Heart left ventricle (tissue), 16 donors: ENCODE results near the gene CD163. TPM values are rescaled to one million over a fixed set of nuclear protein-coding genes. Genes with fewer than 3 reads are reported as not detected.
A peak's percentile ranks its signal among the peaks of the same experiment; 100 is the strongest.

Experiments used
- ATAC-seq, 4 donors: fragments of 200-7000 bp; cut with Tn5 transposase; one replicate each; pipeline ENCODE4 v1.9.1; 2020 to 2022; ENCODE audit warnings: moderate library complexity in 4 of 4, mild to moderate bottlenecking in 3 of 4, moderate number of reproducible peaks in 1 of 4
- DNase-seq, 5 donors: peaks; one replicate each; pipeline ENCODE4 v3.0.0-alpha.2; 2020
- H3K27ac ChIP-seq, 12 donors: fragments of 200-600 bp; sonication (generic) in 4 of 12; one replicate each; pipeline versions ENCODE4 v1.5.0 to v1.8.0; 2016 to 2022; ENCODE audit warnings: mild to moderate bottlenecking in 2 of 12
- H3K27me3 ChIP-seq, 9 donors: fragments of 200-600 bp; sonication (generic) in 2 of 9; one replicate each; pipeline versions ENCODE4 v1.5.1 to v1.8.0; 2016 to 2022; ENCODE audit warnings: mild to moderate bottlenecking in 3 of 9
- H3K36me3 ChIP-seq, 9 donors: fragments of 200-600 bp; sonication (generic) in 2 of 9; one replicate each; pipeline versions ENCODE4 v1.5.0 to v1.8.0; 2018 to 2022; ENCODE audit warnings: mild to moderate bottlenecking in 2 of 9
- H3K4me1 ChIP-seq, 12 donors: fragments of 200-600 bp; sonication (generic) in 4 of 12; one replicate each; pipeline versions ENCODE4 v1.5.0 to v1.8.0; 2016 to 2022; ENCODE audit warnings: mild to moderate bottlenecking in 3 of 12
- H3K4me3 ChIP-seq, 12 donors: fragments of 200-600 bp; sonication (generic) in 4 of 12; one replicate each; pipeline versions ENCODE4 v1.5.0 to v1.8.0; 2017 to 2022; ENCODE audit warnings: mild to moderate bottlenecking in 9 of 12, moderate library complexity in 4 of 12
- H3K9me3 ChIP-seq, 12 donors: fragments of 200-600 bp; sonication (generic) in 4 of 12; one replicate each; pipeline versions ENCODE4 v1.5.0 to v1.8.0; 2016 to 2022; ENCODE audit warnings: mild to moderate bottlenecking in 1 of 12
- CTCF ChIP-seq, 12 donors: fragments of 200-600 bp; sonication (generic) in 4 of 12; IDR thresholded peaks; one replicate each; pipeline versions ENCODE4 v1.5.0 to v1.8.0; 2018 to 2022; ENCODE audit warnings: antibody characterized with exemption in 12 of 12, mild to moderate bottlenecking in 5 of 12
- POLR2A ChIP-seq, 2 donors: fragments of 450-650 bp; IDR thresholded peaks; one replicate each; pipeline ENCODE4 v1.6.1; 2017; ENCODE audit warnings: antibody characterized with exemption in 2 of 2, mild to moderate bottlenecking in 2 of 2, moderate library complexity in 2 of 2
- WGBS, 4 donors: extraction: QIAGEN DNeasy Blood & Tissue Kit in 2 of 4; methylation state at CpG; one replicate each; pipeline versions ENCODE4 v1.1.5 to v1.1.7; 2013 to 2018; 5-methylcytosine and 5-hydroxymethylcytosine counted together
- intact Hi-C, 10 donors: fragments of 100-400 bp; cut with DNase I; formaldehyde crosslinking; loops; one replicate each; pipeline versions ENCODE4 v1.11.1 to v1.14.2; 2022
- long read RNA-seq, 3 donors: library from polyadenylated mRNA; unstranded; transcript quantifications; one replicate each; pipeline ENCODE4 v2.0.0, GENCODE V29; 2020 to 2021
- polyA plus RNA-seq, 2 donors: library from polyadenylated mRNA; stranded (reverse); fragments of 200-250 nt; gene quantifications; one replicate each; pipeline ENCODE4 v1.2.3, GENCODE V29; 2013
- total RNA-seq, 9 donors: library from RNA; depleted of rRNA in 2 of 9; stranded (reverse); fragments of >200 nt in 2 of 9; fragmentation: NEBNext Ultra II Directional in 3 of 9; extraction: Animal tissue kit (Norgen Biotek cat#: 25700) in 3 of 9; gene quantifications; one replicate each; pipeline versions ENCODE4 v1.1.0 to v1.2.4, GENCODE V29; 2016 to 2023
- donor health status: ischemic (EF 13 %, LVEDD 7.1; RV severe dilation, severe dysfunction).
- donor health status: healthy with polysubstance abuse.
- donor health status: DM: no; HTN: yes; CAD: no.
- donor health status: DM: no; HTN: no; CAD: no.
- donor health status: ischemic (EF 25% LVEDD 6.9; RV normal size, moderate dysfunction).
- donor health status: ischemic (EF 25% LVEDD 5.7; RV mildly dilated, moderate dysfunction).
- donor health status: healthy.
- donor health status: DM: yes; HTN: yes; CAD: no.
- donor health status: ischemic (EF 35%, LVEDD 5.7; RV mildly dilated, moderate dysfunction).
- donor health status: nonischemic (EF 11% LVEDD 7.7; RV severe dilation, severe dysfunction).
- donor health status: DM: yes; HTN: yes; CAD: no.
- donor health status: PGD.
- donor health status: ischemic (EF 29% LVEDD 5.4; RV normal size, mild dysfunction).
- donor health status: nonischemic (EF 23%, LVEDD 6.1; RV moderate dilation, normal function).

CD163 gene
- total RNA-seq, result 100 to 1,000 TPM in 2 of 9 donors, 10 to 100 TPM in 5, 1 to 10 TPM in 2; 6.2 to 389 (median 46.9) TPM
- 10 to 100 TPM; 17.3 to 72.0 TPM for polyA plus RNA-seq
- long read RNA-seq, donor 1, full-length matches to known transcripts, result 14 of 23 reads
- long read RNA-seq, donor 1, partial matches to known transcripts, result 5 of 23 reads
- long read RNA-seq, donor 1, other reads (novel, unspliced or antisense), result 4 of 23 reads
- long read RNA-seq, donor 2, full-length matches to known transcripts, result 13 of 30 reads
- long read RNA-seq, donor 2, partial matches to known transcripts, result 12 of 30 reads
- long read RNA-seq, donor 2, other reads (novel, unspliced or antisense), result 5 of 30 reads
- long read RNA-seq, donor 3, full-length matches to known transcripts, result 36 of 45 reads
- long read RNA-seq, donor 3, partial matches to known transcripts, result 7 of 45 reads
- long read RNA-seq, donor 3, other reads (novel, unspliced or antisense), result 2 of 45 reads

- no peaks in the 10 kb centered on the region for H3K27me3 ChIP-seq
- peaks cover 0 to 9% (median 0%) of the 10 kb centered on the region in 12 donors for H3K4me1 ChIP-seq
- peak in 2 of 4 donors; percentile 45 to 66 for ATAC-seq
- peak within 1 kb of the TSS in 9 of 12 donors; percentile 1 to 56 (median 22) for H3K4me3 ChIP-seq
- intact Hi-C loops, result no loop called here
- peaks cover 0 to 3% (median 0%) of the 10 kb centered on the region in 12 donors for H3K9me3 ChIP-seq
- 53 to 65% (median 61%) methylated on average over 2 of the region's 2 CpGs for WGBS, 4 donors
- no peaks in the 10 kb centered on the region for H3K36me3 ChIP-seq
- peak within 1 kb of the TSS in 10 of 12 donors; percentile 4 to 88 (median 32) for H3K27ac ChIP-seq
- TF ChIP-seq POLR2A (IDR thresholded peaks at IDR 0.05) (no peak), CTCF (IDR thresholded peaks at IDR 0.05) (no peak)
- no peak for DNase-seq
These were observed at the start of gene CD163 for GRCh38 chr12:7503686-7504415. Gene CD163 (minus strand): TSS chr12:7503777. CDS start chr12:7503690, 87 bp downstream.

- no peak for TF ChIP-seq CTCF (IDR thresholded peaks at IDR 0.05)
- no peak for TF ChIP-seq POLR2A (IDR thresholded peaks at IDR 0.05)
- ATAC-seq (peak; percentile 42 to 73 (median 66)), DNase-seq (no peak)
- no peaks in the 10 kb centered on the region for H3K36me3 ChIP-seq
- H3K27me3 ChIP-seq, result no peaks in the 10 kb centered on the region
- intact Hi-C loops, result no loop called here
- peaks cover 0 to 7% (median 0%) of the 10 kb centered on the region in 12 donors for H3K9me3 ChIP-seq
- H3K4me1 ChIP-seq, result peaks cover 0 to 29% (median 0%) of the 10 kb centered on the region in 12 donors
- peak overlapping the region in 4 of 12 donors; percentile 5 to 88 (median 25) for H3K27ac ChIP-seq
- H3K4me3 ChIP-seq, result no peak overlapping the region
These were observed 39.2 kb upstream of the CD163 start for GRCh38 chr12:7542813-7543212.

DNA sequence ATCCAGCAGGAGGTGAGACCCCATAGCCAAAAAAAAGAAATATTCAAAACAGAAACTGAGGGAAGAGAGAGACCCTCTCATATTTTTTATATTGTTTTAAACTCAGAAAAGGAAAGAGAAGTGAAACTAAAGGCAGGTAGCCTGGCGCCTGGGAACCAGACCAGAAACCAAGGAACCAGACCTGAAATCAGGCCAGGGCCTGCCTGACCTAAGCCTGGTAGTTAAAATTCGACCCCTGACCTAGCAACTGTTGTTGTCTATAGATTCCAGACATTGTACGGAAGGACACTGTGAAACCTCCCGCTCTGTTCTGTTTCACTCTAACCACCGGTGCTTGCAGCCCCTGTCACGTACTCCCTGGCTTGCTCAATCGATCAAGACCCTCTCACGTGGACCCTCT, 38.5 kb upstream of the CD163 start:
- no peak for TF ChIP-seq POLR2A (IDR thresholded peaks at IDR 0.05)
- TF ChIP-seq CTCF (IDR thresholded peaks at IDR 0.05), result no peak
- Histone ChIP-seq H3K36me3 (no peaks in the 10 kb centered on the region), H3K9me3 (peaks cover 0 to 7% (median 0%) of the 10 kb centered on the region in 12 donors), H3K27me3 (no peaks in the 10 kb centered on the region), H3K27ac (peak overlapping the region in 2 of 12 donors; percentile 5 to 88), H3K4me3 (no peak overlapping the region), H3K4me1 (peaks cover 0 to 36% (median 0%) of the 10 kb centered on the region in 12 donors)
- DNase-seq, result no peak
- no peak for ATAC-seq
- 53 to 61% (median 57%) methylated on average over 8 of the region's 8 CpGs for WGBS, 4 donors
- intact Hi-C loops, result no loop called here

- 84 to 91% (median 89%) methylated on average over 8 of the region's 8 CpGs for WGBS, 4 donors
- ATAC-seq (no peak), DNase-seq (no peak)
- H3K9me3 ChIP-seq, result no peaks in the 10 kb centered on the region
- intact Hi-C loops, result no loop called here
- no peak overlapping the region for H3K4me3 ChIP-seq
- H3K36me3 ChIP-seq, result no peaks in the 10 kb centered on the region
- no peak overlapping the region for H3K27ac ChIP-seq
- H3K27me3 ChIP-seq, result no peaks in the 10 kb centered on the region
- H3K4me1 ChIP-seq, result peaks cover 0 to 8% (median 0%) of the 10 kb centered on the region in 12 donors
- TF ChIP-seq CTCF (IDR thresholded peaks at IDR 0.05) (no peak), POLR2A (IDR thresholded peaks at IDR 0.05) (no peak)
These were observed 10.8 kb upstream of the CD163 start for GRCh38 chr12:7514416-7514815.
